Glomerular visceral epithelial cell (primary cell): Measurements from ENCODE around the gene ALLC.

Experiments used
- DNase-seq: peaks from one replicate; pipeline ENCODE4 v3.0.0-alpha.2; 2016; ENCODE audit errors: extremely low spot score

ALLC gene

GRCh38 chr2:3712831-3713503 is 55.0 kb downstream of the ALLC start:
- DNase-seq: no peak

- DNase-seq: no peak
Observed at GRCh38 chr2:3718679-3719078, 60.7 kb downstream of the ALLC start.

GRCh38 chr2:3725002-3725401 is 67.0 kb downstream of the ALLC start:
- no peak for DNase-seq

GRCh38 chr2:3725458-3726250 is 67.7 kb downstream of the ALLC start:
- DNase-seq: no peak

GRCh38 chr2:3726511-3726910 is 68.5 kb downstream of the ALLC start:
- DNase-seq: no peak

- DNase-seq: no peak
Observed at GRCh38 chr2:3727397-3728045, 69.5 kb downstream of the ALLC start.

- peak; percentile 2 for DNase-seq
Observed at GRCh38 chr2:3728104-3729054, 70.4 kb downstream of the ALLC start.

GRCh38 chr2:3729055-3729448 is 71.1 kb downstream of the ALLC start:
- no peak for DNase-seq

- DNase-seq: no peak
Observed at GRCh38 chr2:3729786-3730185, 71.8 kb downstream of the ALLC start.

- no peak for DNase-seq
Observed at GRCh38 chr2:3730646-3731045, 72.6 kb downstream of the ALLC start.

GRCh38 chr2:3731829-3732228 is 73.8 kb downstream of the ALLC start:
- no peak for DNase-seq

- no peak for DNase-seq
Observed at GRCh38 chr2:3736112-3736511, 78.1 kb downstream of the ALLC start.

- DNase-seq: no peak
Observed at GRCh38 chr2:3737128-3737527, 79.1 kb downstream of the ALLC start.

- no peak for DNase-seq
Observed at GRCh38 chr2:3738454-3738853, 80.5 kb downstream of the ALLC start.

GRCh38 chr2:3739313-3739712 is 81.3 kb downstream of the ALLC start:
- DNase-seq: no peak

GRCh38 chr2:3741396-3741795 is 83.4 kb downstream of the ALLC start:
- no peak for DNase-seq

GRCh38 chr2:3741867-3742602 is 84.0 kb downstream of the ALLC start:
- DNase-seq: no peak

- no peak for DNase-seq
Observed at GRCh38 chr2:3742743-3743508, 84.9 kb downstream of the ALLC start.

- no peak for DNase-seq
Observed at GRCh38 chr2:3743951-3744555, 86.1 kb downstream of the ALLC start.

GRCh38 chr2:3745920-3746319 is 87.9 kb downstream of the ALLC start:
- DNase-seq: no peak
